ENCODE data around the gene DYNC1I1.

DNA sequence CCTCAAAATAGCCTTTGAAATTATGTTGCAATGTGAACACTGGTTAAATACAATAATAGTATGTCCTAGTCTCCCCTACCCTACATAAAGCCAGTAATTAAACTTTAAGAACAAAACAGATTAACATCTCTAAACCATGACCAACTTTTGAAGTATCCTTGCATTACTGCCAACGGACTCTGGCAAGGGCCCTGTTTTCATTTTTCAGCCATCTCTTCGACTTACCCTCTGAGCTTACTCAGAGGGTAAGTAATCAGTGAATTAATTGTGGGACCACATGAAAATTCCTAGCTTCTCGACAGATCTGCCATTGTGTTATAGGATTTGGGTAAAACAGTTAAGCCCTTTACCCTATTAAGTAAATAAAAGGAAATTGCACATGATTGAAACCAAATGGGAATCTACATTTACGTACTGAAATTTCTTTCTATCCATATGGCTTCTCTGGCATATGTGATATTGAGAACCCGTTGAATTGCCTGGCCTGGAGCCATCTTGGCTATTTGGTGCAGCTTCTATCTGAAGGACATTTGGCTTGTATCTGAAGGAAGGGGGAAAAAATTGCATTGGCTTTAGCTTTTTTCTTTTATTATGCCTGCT, 39.6 kb downstream of the DYNC1I1 start:
- TF ChIP-seq, protein P1, sequence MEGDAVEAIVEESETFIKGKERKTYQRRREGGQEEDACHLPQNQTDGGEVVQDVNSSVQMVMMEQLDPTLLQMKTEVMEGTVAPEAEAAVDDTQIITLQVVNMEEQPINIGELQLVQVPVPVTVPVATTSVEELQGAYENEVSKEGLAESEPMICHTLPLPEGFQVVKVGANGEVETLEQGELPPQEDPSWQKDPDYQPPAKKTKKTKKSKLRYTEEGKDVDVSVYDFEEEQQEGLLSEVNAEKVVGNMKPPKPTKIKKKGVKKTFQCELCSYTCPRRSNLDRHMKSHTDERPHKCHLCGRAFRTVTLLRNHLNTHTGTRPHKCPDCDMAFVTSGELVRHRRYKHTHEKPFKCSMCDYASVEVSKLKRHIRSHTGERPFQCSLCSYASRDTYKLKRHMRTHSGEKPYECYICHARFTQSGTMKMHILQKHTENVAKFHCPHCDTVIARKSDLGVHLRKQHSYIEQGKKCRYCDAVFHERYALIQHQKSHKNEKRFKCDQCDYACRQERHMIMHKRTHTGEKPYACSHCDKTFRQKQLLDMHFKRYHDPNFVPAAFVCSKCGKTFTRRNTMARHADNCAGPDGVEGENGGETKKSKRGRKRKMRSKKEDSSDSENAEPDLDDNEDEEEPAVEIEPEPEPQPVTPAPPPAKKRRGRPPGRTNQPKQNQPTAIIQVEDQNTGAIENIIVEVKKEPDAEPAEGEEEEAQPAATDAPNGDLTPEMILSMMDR (conservative IDR thresholded peaks at IDR 0.05; ENCODE audit: low read length) = no peak
- TF ChIP-seq EZH2phosphoT487 (IDR thresholded peaks at IDR 0.05; ENCODE audit: borderline replicate concordance) = no peak

All from Loucy (cell line).